Endothelial cell of umbilical vein (primary cell): ENCODE measurements around the gene SDF2. TPM values are rescaled to one million over a fixed set of nuclear protein-coding genes. Genes with fewer than 3 reads are reported as not detected.

ENCODE experiments used
- BruUV-seq: library from RNA; stranded (reverse); fragments of 400-500 nt; replicated peaks from 2 replicates; lab custom pipeline; 2021; lab: Mats Ljungman, UMichigan
- CTCF ChIA-PET: fragments of 300-600, 350-600 bp; sonication (Branson Sonifier 250); formaldehyde crosslinking; loops from one replicate; lab custom pipeline; 2021; ENCODE audit warnings: antibody characterized with exemption, inconsistent platforms; lab: Charles Lee
- POLR2A ChIA-PET: fragments of 300-600, 350-600 bp; sonication (Branson Sonifier 250); formaldehyde crosslinking; loops from one replicate; lab custom pipeline; 2021; ENCODE audit warnings: antibody characterized with exemption, inconsistent platforms; lab: Charles Lee
- DNase-seq: peaks from one replicate; pipeline ENCODE4 v3.0.0-alpha.2; 2011; ENCODE audit warnings: low read depth, low spot score
- FAIRE-seq: peaks from 2 replicates; lab custom pipeline; 2011; peaks lifted over from hg19 to GRCh38; lab: Jason Lieb, UNC
- H2AFZ ChIP-seq: 2 replicates; pipeline ENCODE4 v1.6.0; 2012; ENCODE audit warnings: low read depth, low read length, control low read depth, inconsistent platforms
- H3K27ac ChIP-seq: 2 replicates; pipeline ENCODE4 v1.5.1; 2011; ENCODE audit warnings: low read depth, mild to moderate bottlenecking, control low read depth, low read length, moderate library complexity; ENCODE audit not compliant: insufficient read depth
- H3K27me3 ChIP-seq, 2 experiments: 2 replicates each; pipeline versions ENCODE4 v1.6.0 to v1.6.1; 2011; ENCODE audit warnings: low read length in 2 of 2, mixed read lengths in 1 of 2; ENCODE audit not compliant: control insufficient read depth in 2 of 2, insufficient read depth in 2 of 2
- H3K36me3 ChIP-seq, 2 experiments: 2 replicates in 1 of 2; 3 replicates in 1 of 2; pipeline ENCODE4 v1.5.1; 2011; ENCODE audit warnings: low read length in 2 of 2, mild to moderate bottlenecking in 1 of 2, moderate library complexity in 1 of 2; ENCODE audit not compliant: control insufficient read depth in 2 of 2, insufficient read depth in 2 of 2; ENCODE audit errors: extremely low read depth in 1 of 2
- H3K4me1 ChIP-seq: 3 replicates; pipeline ENCODE4 v1.5.1; 2011; ENCODE audit warnings: mild to moderate bottlenecking, low read length; ENCODE audit not compliant: control insufficient read depth, insufficient read depth; ENCODE audit errors: extremely low read depth
- H3K4me2 ChIP-seq: 2 replicates; pipeline ENCODE4 v1.6.1; 2011; ENCODE audit warnings: low read length, control low read depth, mixed read lengths; ENCODE audit not compliant: insufficient read depth
- H3K4me3 ChIP-seq, 3 experiments: fragments of 200-600 bp in 1 of 3; sonication (generic), shearing (Covaris generic) in 1 of 3; replicated peaks in 1 of 3; 2 replicates each; pipeline ENCODE4 v1.5.1; 2011 to 2016; ENCODE audit warnings: control low read depth in 3 of 3, low read length in 3 of 3, mild to moderate bottlenecking in 2 of 3, inconsistent platforms in 1 of 3, low read depth in 1 of 3, moderate library complexity in 1 of 3; ENCODE audit not compliant: insufficient read depth in 1 of 3
- H3K79me2 ChIP-seq: 2 replicates; pipeline ENCODE4 v1.6.0; 2012; ENCODE audit warnings: low read length, inconsistent platforms; ENCODE audit not compliant: control insufficient read depth, insufficient read depth
- H3K9ac ChIP-seq: replicated peaks from 2 replicates; pipeline ENCODE3; 2011; ENCODE audit warnings: low read length, control low read depth; ENCODE audit not compliant: insufficient read depth; ENCODE audit errors: extremely low read depth
- H3K9me1 ChIP-seq: replicated peaks from 3 replicates; pipeline ENCODE4 v1.6.0; 2011; ENCODE audit warnings: mild to moderate bottlenecking, low read length; ENCODE audit not compliant: control insufficient read depth, insufficient read depth; ENCODE audit errors: extremely low read depth
- H3K9me3 ChIP-seq: replicated peaks from 2 replicates; pipeline ENCODE4 v1.5.1; 2012; ENCODE audit warnings: low read length, inconsistent platforms; ENCODE audit not compliant: control insufficient read depth, insufficient read depth
- H4K20me1 ChIP-seq: replicated peaks from 2 replicates; pipeline ENCODE3; 2011; ENCODE audit warnings: mild to moderate bottlenecking, low read length; ENCODE audit not compliant: control insufficient read depth, insufficient read depth; ENCODE audit errors: extremely low read depth
- CTCF ChIP-seq, 2 donors: IDR thresholded peaks; 1 replicate in 1 of 2; 2 replicates in 1 of 2; pipeline ENCODE4 v1.5.1; 2011; ENCODE audit warnings: low read length in 2 of 2, mild to moderate bottlenecking in 2 of 2, moderate library complexity in 2 of 2, control low read depth in 1 of 2, inconsistent platforms in 1 of 2, low read depth in 1 of 2; ENCODE audit not compliant: insufficient read depth in 1 of 2; ENCODE audit errors: extremely low read depth in 1 of 2
- EZH2 ChIP-seq: IDR thresholded peaks from 2 replicates; pipeline ENCODE4 v1.6.1; 2012; ENCODE audit warnings: borderline replicate concordance, low read depth, mild to moderate bottlenecking, moderate library complexity, low read length, inconsistent platforms; ENCODE audit not compliant: severe bottlenecking
- GATA2 ChIP-seq: IDR thresholded peaks from 2 replicates; pipeline ENCODE4 v1.7.0; 2011; ENCODE audit warnings: low read depth, mild to moderate bottlenecking, moderate library complexity, mixed read lengths, low read length; ENCODE audit not compliant: insufficient read length, insufficient read depth
- JUN ChIP-seq: IDR thresholded peaks from 2 replicates; pipeline ENCODE4 v1.6.1; 2011; ENCODE audit warnings: borderline replicate concordance, low read depth; ENCODE audit not compliant: insufficient read length, insufficient read depth
- MYC ChIP-seq: IDR thresholded peaks from one replicate; pipeline ENCODE4 v1.6.1; 2011; ENCODE audit warnings: mild to moderate bottlenecking, low read depth, low read length
- POLR2A ChIP-seq: IDR thresholded peaks from 2 replicates; pipeline ENCODE4 v1.6.1; 2012; ENCODE audit warnings: low read depth, mild to moderate bottlenecking, control low read depth, low read length
- POLR2AphosphoS5 ChIP-seq: IDR thresholded peaks from 2 replicates; pipeline ENCODE4 v1.6.1; 2012; ENCODE audit warnings: low read depth, mild to moderate bottlenecking, control low read depth, low read length, moderate library complexity; ENCODE audit not compliant: insufficient read depth
- dilution Hi-C: fragments of 300-500 bp; cut with MboI; formaldehyde crosslinking; loops from one replicate; pipeline ENCODE4 v1.15.0; 2019; ENCODE audit warnings: low sequenced_read_pairs; ENCODE audit not compliant: extremely low pct_ligation_motif_present
- intact Hi-C: fragments of 100-400 bp; cut with micrococcal nuclease; formaldehyde crosslinking; loops from one replicate; pipeline ENCODE4 v1.10.0; 2022
- polyA plus RNA-seq, 4 experiments: library from polyadenylated mRNA; depleted of rRNA in 3 of 4; stranded (reverse) in 3 of 4; unstranded in 1 of 4; fragments of >200 nt; gene quantifications; 2 replicates each; pipeline versions ENCODE4 v1.2.1 to v1.2.3, GENCODE V29; 2011 to 2012; ENCODE audit warnings: missing spikeins in 1 of 4
- total RNA-seq: library from RNA; stranded (reverse); gene quantifications from 2 replicates; pipeline ENCODE4 v1.2.3, GENCODE V29; 2021
- TF ChIP-seq, protein P1 (sequence below): IDR thresholded peaks from 2 replicates; pipeline ENCODE4 v1.6.1; 2011; ENCODE audit not compliant: insufficient read depth, insufficient read length

SDF2 gene
- total and polyA plus RNA-seq, 2 donors (not counting 3 experiments of a cell fraction or from before 2014, with no cell fraction given) = 52.6 to 77.9 TPM

GRCh38 chr17:28620010-28620409, 41.7 kb downstream of the SDF2 start:
- H3K27ac ChIP-seq = no peak overlapping the region
- intact Hi-C loops = no loop called here

GRCh38 chr17:28618464-28618863, 43.2 kb downstream of the SDF2 start:
- dilution Hi-C loops (no loop called here), intact Hi-C loops (no loop called here)
- Histone ChIP-seq H3K9me1 (no peaks in the 10 kb centered on the region), H3K4me3 (no peak overlapping the region), H3K4me1 (no peaks in the 10 kb centered on the region), H3K9me3 (no peaks in the 10 kb centered on the region), H4K20me1 (no peaks in the 10 kb centered on the region), H3K9ac (no peak overlapping the region), H2AFZ (no peak overlapping the region), H3K27me3 (no peaks in the 10 kb centered on the region), H3K27ac (no peak overlapping the region), H3K79me2 (no peaks in the 10 kb centered on the region), H3K36me3 (peaks cover 43 to 62% of the 10 kb centered on the region in 2 experiments), H3K4me2 (no peak overlapping the region)
- DNase-seq (no peak), FAIRE-seq (no peak)
- no peak for TF ChIP-seq CTCF (IDR thresholded peaks at IDR 0.05; ENCODE audit: extremely low read depth in 1 of 2, insufficient read depth in 1 of 2, low read depth in 1 of 2, low read length in 2 of 2)
- no peak for TF ChIP-seq MYC
- no peak for TF ChIP-seq POLR2A
- TF ChIP-seq, protein P1, sequence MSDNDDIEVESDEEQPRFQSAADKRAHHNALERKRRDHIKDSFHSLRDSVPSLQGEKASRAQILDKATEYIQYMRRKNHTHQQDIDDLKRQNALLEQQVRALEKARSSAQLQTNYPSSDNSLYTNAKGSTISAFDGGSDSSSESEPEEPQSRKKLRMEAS = no peak
- no peak for TF ChIP-seq GATA2
- TF ChIP-seq POLR2AphosphoS5 = no peak
- TF ChIP-seq JUN = no peak
- ChIA-PET POLR2A (interaction anchor here (1.0 kb wide), 1 partner anchor 9 kb away, joined by 7 read pairs; no protein-coding TSS in a partner anchor), CTCF (interaction anchor here (1.7 kb wide), 1 partner anchor 29 kb away, joined by 5 read pairs; no protein-coding TSS in a partner anchor)
- BruUV-seq = no TSS peak

More at GRCh38 chr17:28620010-28620409, 41.7 kb downstream of the SDF2 start:
- FAIRE-seq = no peak
- no peak overlapping the region for H3K4me2 ChIP-seq
- ChIA-PET CTCF (interaction anchor here (3.8 kb wide), 1 partner anchor 8 kb away, joined by 21 read pairs; no protein-coding TSS in a partner anchor), POLR2A (no interaction called here)
- no peaks in the 10 kb centered on the region for H4K20me1 ChIP-seq
- no TSS peak for BruUV-seq
- dilution Hi-C loops = no loop called here
- no peaks in the 10 kb centered on the region for H3K9me3 ChIP-seq
- no peak overlapping the region for H2AFZ ChIP-seq
- no peak overlapping the region for H3K9ac ChIP-seq
- no peaks in the 10 kb centered on the region for H3K9me1 ChIP-seq
- peaks cover 42 to 63% of the 10 kb centered on the region in 2 experiments for H3K36me3 ChIP-seq
- H3K27me3 ChIP-seq = no peaks in the 10 kb centered on the region
- H3K79me2 ChIP-seq = no peaks in the 10 kb centered on the region
- no peak for DNase-seq
- H3K4me3 ChIP-seq = no peak overlapping the region
- TF ChIP-seq, protein P1 = no peak
- TF ChIP-seq EZH2 = no peak
- no peaks in the 10 kb centered on the region for H3K4me1 ChIP-seq
